K562 (cell line): ENCODE results near the gene ARL3. TPM values are rescaled to one million over a fixed set of nuclear protein-coding genes. Genes with fewer than 3 reads are reported as not detected.

Source experiments
- ATF1 ChIP-seq, 2 experiments: fragments of 450-650 bp in 1 of 2; IDR thresholded peaks; 2 replicates each; pipeline ENCODE4 v1.6.1; 2016; ENCODE audit warnings: missing compliant biosample characterization in 1 of 2, missing genetic modification characterization in 1 of 2
- ELF2 ChIP-seq: fragments of 250-450 bp; sonication (Bioruptor Pico); IDR thresholded peaks from 2 replicates; pipeline ENCODE4 v1.5.0; 2021; ENCODE audit warnings: mild to moderate bottlenecking
- NRF1 ChIP-seq, 2 experiments: fragments of 450-650 bp; IDR thresholded peaks in 1 of 2; conservative IDR thresholded peaks in 1 of 2; 2 replicates each; pipeline ENCODE4 v1.6.1; 2014; ENCODE audit warnings: mild to moderate bottlenecking in 2 of 2
- SLC30A9 ChIP-seq: fragments of 250-450 bp; sonication (Bioruptor Pico); IDR thresholded peaks from 2 replicates; pipeline ENCODE4 v1.8.0; 2022; ENCODE audit warnings: mild to moderate bottlenecking, moderate library complexity
- polyA plus RNA-seq, 8 experiments: library from polyadenylated mRNA; depleted of rRNA in 4 of 8; stranded (reverse) in 5 of 8; unstranded in 3 of 8; fragments of >200 nt; fragmentation: Nextera tagmentation in 2 of 8; fragmentation: Illumina TruSeq in 1 of 8; extraction: Ambion mirVana in 2 of 8; extraction: Trizol in 1 of 8; gene quantifications; 2 replicates each; pipeline versions ENCODE4 v1.2.1 to v1.2.3, GENCODE V29; 2011 to 2014; ENCODE audit warnings: inconsistent platforms in 1 of 8, missing spikeins in 1 of 8
- total RNA-seq, 7 experiments: library from RNA; depleted of rRNA in 6 of 7; stranded (reverse); fragments of >200 nt in 6 of 7; fragmentation: Illumina TruSeq in 2 of 7; extraction: Trizol in 2 of 7; gene quantifications; 2 replicates each; pipeline versions ENCODE4 v1.2.1 to v1.2.3, GENCODE V29; 2011 to 2021; ENCODE audit warnings: low replicate concordance in 1 of 7
- TF ChIP-seq, protein P1 (sequence below): fragments of 250-450 bp; sonication (Bioruptor Pico); IDR thresholded peaks from 2 replicates; pipeline ENCODE4 v1.4.0; 2020
- TF ChIP-seq, protein P2 (sequence below): fragments of 250-450 bp; sonication (Bioruptor Pico); IDR thresholded peaks from 2 replicates; pipeline ENCODE4 v1.8.0; 2021; ENCODE audit warnings: moderate library complexity, mild to moderate bottlenecking, inconsistent platforms
- TF ChIP-seq, protein P3 (sequence below), 2 experiments: fragments of 450-650 bp; IDR thresholded peaks; 2 replicates each; pipeline ENCODE4 v1.6.1; 2016; ENCODE audit warnings: mild to moderate bottlenecking in 2 of 2, borderline replicate concordance in 1 of 2, low read depth in 1 of 2, moderate library complexity in 1 of 2

The ARL3 gene
- total and polyA plus RNA-seq, 9 of the 15 experiments (the other 6 are each of a cell fraction or from before 2014, with no cell fraction given): 2.9 to 8.9 (median 4.8) TPM

DNA sequence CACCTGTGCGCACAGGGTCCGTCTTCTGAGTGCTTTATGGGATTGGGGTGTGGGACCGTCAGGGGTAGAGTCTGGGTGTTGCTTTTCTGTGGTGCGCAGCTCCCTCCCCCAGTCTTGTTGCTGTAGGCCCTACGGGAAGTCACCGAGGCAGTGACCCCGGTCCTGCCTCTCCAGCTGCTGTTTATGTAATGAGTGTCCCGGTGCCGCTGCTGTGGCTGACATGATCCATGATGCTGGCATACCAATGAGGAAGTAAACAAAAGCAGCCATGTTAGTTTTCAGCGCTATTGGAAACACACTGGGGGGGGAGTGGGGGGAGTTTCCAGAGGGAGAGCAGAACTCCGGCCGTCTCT lies 68.8 kb downstream of the ARL3 start (continued):
- TF ChIP-seq, protein P1, sequence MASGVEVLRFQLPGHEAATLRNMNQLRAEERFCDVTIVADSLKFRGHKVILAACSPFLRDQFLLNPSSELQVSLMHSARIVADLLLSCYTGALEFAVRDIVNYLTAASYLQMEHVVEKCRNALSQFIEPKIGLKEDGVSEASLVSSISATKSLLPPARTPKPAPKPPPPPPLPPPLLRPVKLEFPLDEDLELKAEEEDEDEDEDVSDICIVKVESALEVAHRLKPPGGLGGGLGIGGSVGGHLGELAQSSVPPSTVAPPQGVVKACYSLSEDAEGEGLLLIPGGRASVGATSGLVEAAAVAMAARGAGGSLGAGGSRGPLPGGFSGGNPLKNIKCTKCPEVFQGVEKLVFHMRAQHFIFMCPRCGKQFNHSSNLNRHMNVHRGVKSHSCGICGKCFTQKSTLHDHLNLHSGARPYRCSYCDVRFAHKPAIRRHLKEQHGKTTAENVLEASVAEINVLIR: no peak
- TF ChIP-seq NRF1 (conservative IDR thresholded peaks at IDR 0.05 in 1 of 2, IDR thresholded peaks at IDR 0.05 in 1 of 2) (peak in 1 of 2 experiments; percentile 37; a peak in 2 of 4 replicates), ELF2 (CRISPR knock-in tag) (no peak), SLC30A9 (CRISPR knock-in tag) (no peak), ATF1 (CRISPR knock-in tag; IDR thresholded peaks at IDR 0.05) (no peak), ATF1 (tag; IDR thresholded peaks at IDR 0.05) (no peak)
- TF ChIP-seq, protein P2, sequence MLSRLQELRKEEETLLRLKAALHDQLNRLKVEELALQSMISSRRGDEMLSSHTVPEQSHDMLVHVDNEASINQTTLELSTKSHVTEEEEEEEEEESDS (CRISPR knock-in tag): no peak
- TF ChIP-seq, protein P3, sequence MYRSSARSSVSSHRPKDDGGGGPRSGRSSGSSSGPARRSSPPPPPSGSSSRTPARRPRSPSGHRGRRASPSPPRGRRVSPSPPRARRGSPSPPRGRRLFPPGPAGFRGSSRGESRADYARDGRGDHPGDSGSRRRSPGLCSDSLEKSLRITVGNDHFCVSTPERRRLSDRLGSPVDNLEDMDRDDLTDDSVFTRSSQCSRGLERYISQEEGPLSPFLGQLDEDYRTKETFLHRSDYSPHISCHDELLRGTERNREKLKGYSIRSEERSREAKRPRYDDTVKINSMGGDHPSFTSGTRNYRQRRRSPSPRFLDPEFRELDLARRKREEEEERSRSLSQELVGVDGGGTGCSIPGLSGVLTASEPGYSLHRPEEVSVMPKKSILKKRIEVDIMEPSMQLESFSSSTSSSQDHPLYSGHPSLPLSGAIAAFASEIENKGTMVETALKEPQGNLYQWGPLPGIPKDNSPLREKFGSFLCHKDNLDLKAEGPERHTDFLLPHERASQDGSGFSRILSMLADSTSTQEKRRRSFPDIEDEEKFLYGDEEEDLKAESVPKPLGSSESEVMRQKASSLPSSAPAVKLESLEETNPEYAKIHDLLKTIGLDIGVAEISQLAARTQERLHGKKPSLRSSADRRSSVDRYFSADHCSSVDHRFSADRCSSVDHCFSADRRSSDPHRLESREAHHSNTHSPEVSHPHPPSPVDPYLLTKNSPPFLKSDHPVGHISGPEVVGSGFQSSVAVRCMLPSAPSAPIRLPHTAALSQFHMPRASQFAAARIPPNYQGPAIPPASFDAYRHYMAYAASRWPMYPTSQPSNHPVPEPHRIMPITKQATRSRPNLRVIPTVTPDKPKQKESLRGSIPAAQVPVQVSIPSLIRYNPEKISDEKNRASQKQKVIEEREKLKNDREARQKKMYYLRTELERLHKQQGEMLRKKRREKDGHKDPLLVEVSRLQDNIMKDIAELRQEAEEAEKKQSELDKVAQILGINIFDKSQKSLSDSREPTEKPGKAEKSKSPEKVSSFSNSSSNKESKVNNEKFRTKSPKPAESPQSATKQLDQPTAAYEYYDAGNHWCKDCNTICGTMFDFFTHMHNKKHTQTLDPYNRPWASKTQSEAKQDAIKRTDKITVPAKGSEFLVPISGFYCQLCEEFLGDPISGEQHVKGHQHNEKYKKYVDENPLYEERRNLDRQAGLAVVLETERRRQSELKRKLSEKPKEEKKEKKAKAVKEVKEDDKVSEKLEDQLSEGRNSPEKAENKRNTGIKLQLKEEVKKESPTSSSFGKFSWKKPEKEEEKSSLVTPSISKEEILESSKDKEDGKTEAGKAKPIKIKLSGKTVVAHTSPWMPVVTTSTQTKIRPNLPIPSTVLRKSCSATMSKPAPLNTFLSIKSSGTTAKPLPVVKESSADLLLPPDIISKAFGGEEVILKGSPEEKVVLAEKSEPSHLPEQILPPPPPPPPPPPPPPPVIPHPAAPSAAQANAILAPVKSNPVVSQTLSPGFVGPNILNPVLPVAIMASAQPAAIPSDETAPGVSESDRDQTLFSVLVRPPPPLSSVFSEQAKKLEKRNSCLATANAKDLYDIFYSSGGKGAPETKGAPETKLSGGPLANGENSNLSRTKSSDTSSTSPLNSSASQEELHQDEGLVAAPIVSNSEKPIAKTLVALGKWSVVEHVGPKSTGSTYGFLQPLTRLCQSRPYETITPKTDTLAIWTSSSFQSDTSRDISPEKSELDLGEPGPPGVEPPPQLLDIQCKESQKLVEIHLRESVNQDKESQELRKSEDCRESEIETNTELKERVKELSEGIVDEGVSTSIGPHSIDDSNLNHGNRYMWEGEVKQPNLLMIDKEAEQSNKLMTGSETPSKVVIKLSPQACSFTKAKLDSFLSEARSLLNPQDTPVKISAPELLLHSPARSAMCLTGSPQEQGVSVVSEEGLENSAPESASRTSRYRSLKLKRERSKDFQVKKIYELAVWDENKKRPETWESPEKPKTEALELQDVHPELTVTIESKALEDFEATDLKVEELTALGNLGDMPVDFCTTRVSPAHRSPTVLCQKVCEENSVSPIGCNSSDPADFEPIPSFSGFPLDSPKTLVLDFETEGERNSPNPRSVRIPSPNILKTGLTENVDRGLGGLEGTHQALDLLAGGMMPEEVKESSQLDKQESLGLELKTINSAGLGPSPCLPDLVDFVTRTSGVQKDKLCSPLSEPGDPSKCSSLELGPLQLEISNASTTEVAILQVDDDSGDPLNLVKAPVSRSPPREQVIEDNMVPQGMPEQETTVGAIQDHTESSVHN (IDR thresholded peaks at IDR 0.05; ENCODE audit: borderline replicate concordance in 1 of 2, low read depth in 1 of 2): no peak
